Measurements from ENCODE around the gene BPGM. TPM values are rescaled to one million over a fixed set of nuclear protein-coding genes. Genes with fewer than 3 reads are reported as not detected.

Gene BPGM
- total RNA-seq, 1 donor from 2014 or later = 49.7 TPM

- H3K4me3 ChIP-seq = no peak overlapping the region
Measured at GRCh38 chr7:134612197-134612596, 34.5 kb upstream of the BPGM start.

GRCh38 chr7:134613623-134614347 lies 32.9 kb upstream of the BPGM start:
- DNase-seq (ENCODE audit: low spot score) = no peak
- no peak overlapping the region for H3K4me3 ChIP-seq
- no peaks in the 10 kb centered on the region for H3K36me3 ChIP-seq
- H3K27me3 ChIP-seq = peaks cover 4% of the 10 kb centered on the region
- TF ChIP-seq EZH2phosphoT487 (IDR thresholded peaks at IDR 0.05) (no peak), EZH2 (IDR thresholded peaks at IDR 0.05) (no peak), CTCF (IDR thresholded peaks at IDR 0.05) (no peak)
- no peak overlapping the region for H3K9ac ChIP-seq
- H2AFZ ChIP-seq (replicated peaks) = no peak overlapping the region
- no peaks in the 10 kb centered on the region for H3K9me3 ChIP-seq (ENCODE audit: low read depth)
- H3K27ac ChIP-seq = no peak overlapping the region
- Mint-ChIP-seq H3K36me3 (no peaks in the 10 kb centered on the region), H3K27ac (no peak overlapping the region), H3K27me3 (ENCODE audit: insufficient read depth, low read depth) (peaks cover 2% of the 10 kb centered on the region), H3K9me3 (no peaks in the 10 kb centered on the region), H3K4me3 (no peak overlapping the region), H3K4me1 (no peaks in the 10 kb centered on the region)
- H4K20me1 ChIP-seq (ENCODE audit: low read depth) = no peaks in the 10 kb centered on the region
- H3K4me2 ChIP-seq = no peak overlapping the region
- no peaks in the 10 kb centered on the region for H3K4me1 ChIP-seq
- H3F3A ChIP-seq (ENCODE audit: low read depth) = no peaks in the 10 kb centered on the region
- H3K79me2 ChIP-seq (ENCODE audit: low read depth) = no peaks in the 10 kb centered on the region

More at GRCh38 chr7:134612197-134612596, 34.5 kb upstream of the BPGM start:
- Mint-ChIP-seq H3K4me3 (no peak overlapping the region), H3K27me3 (ENCODE audit: insufficient read depth, low read depth) (peaks cover 5% of the 10 kb centered on the region), H3K27ac (no peak overlapping the region), H3K36me3 (no peaks in the 10 kb centered on the region), H3K4me1 (no peaks in the 10 kb centered on the region), H3K9me3 (no peaks in the 10 kb centered on the region)
- no peak overlapping the region for H2AFZ ChIP-seq (replicated peaks)
- H3K36me3 ChIP-seq = no peaks in the 10 kb centered on the region
- no peak overlapping the region for H3K4me2 ChIP-seq
- no peak overlapping the region for H3K9ac ChIP-seq
- H3K4me1 ChIP-seq = no peaks in the 10 kb centered on the region
- TF ChIP-seq EZH2phosphoT487 (IDR thresholded peaks at IDR 0.05) (no peak), EZH2 (IDR thresholded peaks at IDR 0.05) (no peak), CTCF (IDR thresholded peaks at IDR 0.05) (no peak)
- no peak for DNase-seq (ENCODE audit: low spot score)
- H3K27ac ChIP-seq = no peak overlapping the region
- no peaks in the 10 kb centered on the region for H4K20me1 ChIP-seq (ENCODE audit: low read depth)
- H3F3A ChIP-seq (ENCODE audit: low read depth) = no peaks in the 10 kb centered on the region
- no peaks in the 10 kb centered on the region for H3K79me2 ChIP-seq (ENCODE audit: low read depth)
- H3K27me3 ChIP-seq = peaks cover 4% of the 10 kb centered on the region
- H3K9me3 ChIP-seq (ENCODE audit: low read depth) = no peaks in the 10 kb centered on the region

- Mint-ChIP-seq H3K4me1 (no peaks in the 10 kb centered on the region), H3K4me3 (no peak overlapping the region), H3K36me3 (no peaks in the 10 kb centered on the region), H3K27ac (no peak overlapping the region), H3K27me3 (ENCODE audit: insufficient read depth, low read depth) (peaks cover 2% of the 10 kb centered on the region), H3K9me3 (no peaks in the 10 kb centered on the region)
- H3F3A ChIP-seq (ENCODE audit: low read depth) = no peaks in the 10 kb centered on the region
- no peaks in the 10 kb centered on the region for H3K4me1 ChIP-seq
- no peak for TF ChIP-seq EZH2phosphoT487 (IDR thresholded peaks at IDR 0.05)
- no peak for TF ChIP-seq CTCF (IDR thresholded peaks at IDR 0.05)
- TF ChIP-seq EZH2 (IDR thresholded peaks at IDR 0.05) = no peak
- no peaks in the 10 kb centered on the region for H3K36me3 ChIP-seq
- H3K4me2 ChIP-seq = no peak overlapping the region
- no peak overlapping the region for H3K4me3 ChIP-seq
- no peaks in the 10 kb centered on the region for H3K9me3 ChIP-seq (ENCODE audit: low read depth)
- H3K9ac ChIP-seq = no peak overlapping the region
- no peaks in the 10 kb centered on the region for H3K27me3 ChIP-seq
- DNase-seq (ENCODE audit: low spot score) = no peak
- no peak overlapping the region for H3K27ac ChIP-seq
- no peaks in the 10 kb centered on the region for H4K20me1 ChIP-seq (ENCODE audit: low read depth)
- no peak overlapping the region for H2AFZ ChIP-seq (replicated peaks)
- no peaks in the 10 kb centered on the region for H3K79me2 ChIP-seq (ENCODE audit: low read depth)
Measured at GRCh38 chr7:134616611-134617010, 30.0 kb upstream of the BPGM start.
